LHCN-M2 (cell line): ENCODE measurements around the gene HOXD13. TPM values are rescaled to one million over a fixed set of nuclear protein-coding genes. Genes with fewer than 3 reads are reported as not detected.

Source experiments
- DNase-seq: peaks from one replicate; pipeline ENCODE4 v3.0.0-alpha.2; 2012; ENCODE audit warnings: low read depth
- total RNA-seq: library from RNA; depleted of rRNA; stranded (reverse); fragments of >200 nt; gene quantifications from 2 replicates; pipeline ENCODE4 v1.2.3, GENCODE V29; 2014

Gene HOXD13
- total RNA-seq, 1 experiment from 2014 or later: not detected

- no peak for DNase-seq
These were observed 11.8 kb upstream of the HOXD13 start for GRCh38 chr2:176080540-176081375.

- DNase-seq: no peak
These were observed 11.1 kb upstream of the HOXD13 start for GRCh38 chr2:176081376-176081836.

DNA sequence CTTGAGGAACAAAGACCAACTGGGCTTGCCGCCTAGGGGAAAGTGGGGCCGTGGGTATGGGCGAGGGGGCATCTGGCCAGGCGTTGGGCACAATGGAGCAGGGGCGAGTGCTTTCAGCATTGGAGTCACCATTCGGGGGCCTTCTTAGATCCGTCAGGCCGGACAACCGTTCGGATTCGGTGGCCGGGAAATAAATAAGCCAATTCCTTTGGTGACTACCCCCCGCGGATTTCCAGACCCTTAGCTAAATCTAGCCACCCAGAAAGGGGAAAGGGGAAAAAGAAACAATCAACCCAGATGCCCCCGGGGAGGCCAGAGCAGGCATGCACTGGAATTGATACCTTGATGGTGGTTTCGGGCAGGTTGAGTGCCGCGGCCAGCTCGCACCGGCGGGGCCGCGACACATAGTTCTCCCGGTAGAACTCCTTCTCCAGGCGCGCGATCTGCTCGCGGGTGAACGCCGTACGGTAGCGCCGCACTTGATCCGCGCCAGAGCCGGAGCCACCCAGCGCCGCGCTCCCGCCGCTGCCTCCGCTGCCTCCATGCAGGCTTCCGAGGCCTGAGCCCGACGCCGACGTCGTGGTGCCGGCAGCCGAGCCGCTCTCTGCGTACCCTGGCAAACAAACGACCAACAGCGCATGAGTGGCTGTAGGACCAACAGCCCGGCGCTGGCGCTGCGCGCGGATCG, 10.5 kb upstream of the HOXD13 start:
- DNase-seq: no peak

DNA sequence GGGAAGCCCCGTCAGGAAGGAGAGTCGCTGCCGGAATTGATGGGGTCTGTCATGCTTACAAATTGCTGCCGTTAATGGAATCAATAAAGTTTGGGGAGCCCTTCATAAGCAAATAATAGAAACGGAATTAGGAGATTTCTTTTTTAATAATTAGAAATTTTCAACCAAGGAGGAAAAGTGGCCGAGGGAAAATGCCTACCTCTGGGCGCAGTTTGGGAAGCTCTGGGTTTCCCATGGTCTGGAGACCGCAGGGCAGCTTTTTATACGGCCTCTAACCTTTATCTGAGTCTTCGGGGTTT, 10.0 kb upstream of the HOXD13 start:
- DNase-seq: no peak

- DNase-seq: no peak
These were observed 9.4 kb upstream of the HOXD13 start for GRCh38 chr2:176082824-176083751.

GRCh38 chr2:176083796-176084261, 8.7 kb upstream of the HOXD13 start, which contains the start of gene EVX2:
TSS of gene EVX2 (minus strand) at chr2:176083962. CDS start at chr2:176083776, 186 bp downstream.
- DNase-seq: no peak

GRCh38 chr2:176084611-176085119, 7.9 kb upstream of the HOXD13 start:
- DNase-seq: no peak

- no peak for DNase-seq
These were observed 7.3 kb upstream of the HOXD13 start for GRCh38 chr2:176085120-176085788.

GRCh38 chr2:176085861-176086771, 6.4 kb upstream of the HOXD13 start:
- DNase-seq: peak; percentile 26

- no peak for DNase-seq
These were observed 5.0 kb upstream of the HOXD13 start for GRCh38 chr2:176087330-176088047.

GRCh38 chr2:176088048-176088936, 4.2 kb upstream of the HOXD13 start:
- DNase-seq: no peak

DNA sequence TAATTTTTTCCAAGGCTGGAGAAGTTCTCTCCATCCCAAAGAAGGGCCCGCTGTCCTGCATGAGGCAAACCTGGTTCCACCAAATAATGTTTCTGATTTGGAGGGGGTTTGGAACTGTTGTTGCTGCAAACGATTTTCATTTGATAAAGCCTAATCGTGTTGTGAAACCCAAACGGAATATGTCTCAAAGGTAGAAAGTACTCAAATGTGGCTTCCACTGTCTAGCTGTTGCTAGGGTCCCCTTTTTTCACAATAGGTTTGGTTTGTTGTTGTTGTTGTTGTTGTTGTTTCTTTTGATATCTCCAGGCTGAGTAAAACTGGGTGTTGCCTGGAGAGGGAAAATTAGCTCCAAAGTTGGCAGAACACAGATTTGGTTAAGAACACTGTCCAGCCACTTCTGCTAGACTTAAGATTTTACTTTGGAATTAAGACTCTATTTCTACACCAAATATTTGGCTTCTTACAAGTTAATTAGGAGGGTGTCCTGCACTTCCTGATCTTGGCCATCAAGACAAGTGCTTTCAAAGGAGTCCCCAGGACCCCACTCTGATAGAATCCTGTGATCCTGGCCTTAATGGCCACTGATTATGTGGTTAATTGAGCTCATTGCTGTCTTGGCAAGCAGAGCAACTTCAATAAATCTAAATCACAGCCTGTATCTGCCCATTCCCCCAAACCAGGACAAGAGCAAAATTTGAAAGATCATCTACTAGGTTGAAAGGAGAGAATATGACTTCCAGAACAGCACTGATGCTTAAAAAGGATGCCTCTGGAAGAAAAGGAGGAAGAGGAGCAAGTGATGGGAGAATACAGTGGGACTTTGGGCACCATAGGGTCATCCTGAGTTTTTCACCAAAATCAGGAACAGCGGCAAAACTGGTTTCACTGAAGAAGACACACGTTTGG, 3.3 kb upstream of the HOXD13 start:
- no peak for DNase-seq

GRCh38 chr2:176089843-176090395, 2.6 kb upstream of the HOXD13 start:
- DNase-seq: no peak

DNA sequence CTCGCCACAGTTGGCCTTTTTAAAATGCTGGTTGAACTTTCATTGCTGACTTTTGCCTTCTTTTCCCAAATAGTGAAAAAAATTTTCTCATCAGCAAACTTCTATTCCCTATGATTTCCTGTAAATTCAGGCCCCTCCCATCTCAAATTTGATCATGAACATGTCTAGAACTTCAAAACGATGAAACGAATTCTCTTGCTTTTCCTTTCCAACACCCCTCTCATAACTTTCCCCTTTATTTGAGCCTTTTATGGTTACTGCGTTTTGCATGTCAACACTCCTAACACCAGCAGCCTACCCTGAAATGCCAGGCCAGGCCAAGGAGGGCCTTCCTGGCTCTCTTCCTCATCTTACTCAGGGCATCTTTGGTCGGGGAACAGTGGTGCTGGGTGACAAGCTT, 1.7 kb upstream of the HOXD13 start:
- no peak for DNase-seq

DNA sequence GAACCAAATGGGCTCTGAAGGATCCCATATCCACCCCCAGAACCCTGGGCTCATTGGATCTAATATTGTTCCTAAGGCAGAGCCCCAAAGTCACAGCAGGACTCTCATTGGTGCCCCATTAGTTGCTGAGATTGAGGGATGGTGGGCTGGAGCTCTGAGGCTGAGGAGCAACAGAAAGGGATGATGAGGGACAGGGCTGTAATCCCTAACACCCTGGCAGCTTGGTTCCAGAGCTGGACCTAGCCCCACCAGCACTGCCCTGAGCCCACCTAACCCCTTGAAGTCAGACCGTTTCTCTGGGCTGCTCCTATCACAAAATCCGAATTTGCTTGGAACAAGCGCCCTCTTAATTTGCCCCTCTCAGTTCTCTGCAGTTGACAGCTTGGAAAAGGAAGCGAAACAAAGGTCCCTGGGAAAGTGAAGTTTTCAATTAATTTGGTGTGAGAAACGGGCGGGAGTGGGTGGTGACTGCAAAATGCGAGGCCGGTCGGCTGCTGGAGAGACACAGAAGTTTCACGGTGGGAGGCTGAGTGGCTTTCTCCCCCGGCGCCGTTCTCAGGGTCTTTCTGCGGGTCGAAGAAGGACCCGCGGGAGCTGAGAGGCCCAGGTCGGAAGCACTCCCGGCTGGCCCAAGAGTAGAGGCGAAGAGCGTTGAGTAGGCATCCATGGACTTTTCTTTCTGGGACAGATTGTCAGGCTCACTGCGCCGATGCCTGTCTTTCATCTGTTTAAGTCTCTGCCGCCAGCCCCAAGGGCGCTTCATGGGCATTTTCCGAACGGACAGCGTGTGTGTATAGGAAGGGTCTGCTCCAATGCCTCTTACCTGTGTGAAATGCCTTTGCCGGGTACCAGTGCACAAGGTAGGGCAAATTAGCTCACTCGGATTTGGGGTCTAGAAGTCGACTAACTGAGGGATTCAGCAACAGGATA, 927 bp upstream of the HOXD13 start:
- no peak for DNase-seq
